ENCODE data around the gene ST3GAL3. TPM values are rescaled to one million over a fixed set of nuclear protein-coding genes. Genes with fewer than 3 reads are reported as not detected.

The ST3GAL3 gene
- total RNA-seq, 1 experiment from 2014 or later, result 20.0 TPM

DNA sequence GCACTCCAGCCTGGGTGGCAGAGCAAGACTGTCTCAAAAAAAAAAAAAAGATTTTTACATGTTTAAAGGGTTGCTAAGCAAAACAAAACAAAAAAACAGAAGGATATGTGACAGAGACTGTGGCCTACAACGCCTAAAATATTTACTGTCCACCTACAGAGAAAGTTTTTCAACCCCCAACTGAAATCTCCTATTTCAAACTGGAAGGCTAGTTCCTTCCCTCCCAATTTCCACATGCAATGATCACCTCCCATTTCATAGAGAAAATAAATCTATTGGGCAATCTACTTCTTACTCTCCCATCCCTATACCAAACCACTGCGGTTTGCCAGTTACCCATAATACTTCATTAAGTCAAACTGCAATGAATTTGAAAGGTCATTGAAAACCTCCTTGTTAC, 74.2 kb downstream of the ST3GAL3 start:
- Mint-ChIP-seq H3K27ac (ENCODE audit: unreplicated experiment) (no peak overlapping the region), H3K4me1 (ENCODE audit: low read depth, unreplicated experiment) (peaks cover 23% of the 10 kb centered on the region), H3K36me3 (ENCODE audit: insufficient read depth, unreplicated experiment) (no peaks in the 10 kb centered on the region), H3K27me3 (ENCODE audit: unreplicated experiment) (no peaks in the 10 kb centered on the region), H3K4me3 (ENCODE audit: low read depth, unreplicated experiment) (no peak overlapping the region), H3K9me3 (ENCODE audit: low read depth, unreplicated experiment) (no peaks in the 10 kb centered on the region)
- no TSS peak for BruUV-seq (replicated peaks)
- CTCF ChIA-PET, result no interaction called here
- intact Hi-C loops (cut with micrococcal nuclease; ENCODE audit: unreplicated experiment), result no loop called here
- no peak for TF ChIP-seq CTCF (IDR thresholded peaks at IDR 0.05; ENCODE audit: unreplicated experiment)
- DNase-seq, result no peak

GRCh38 chr1:43783096-43783670, 75.8 kb downstream of the ST3GAL3 start:
- H3K27ac Mint-ChIP-seq (ENCODE audit: unreplicated experiment), result peak overlapping the region; percentile 50
- no peaks in the 10 kb centered on the region for H3K9me3 Mint-ChIP-seq (ENCODE audit: low read depth, unreplicated experiment)
- no peaks in the 10 kb centered on the region for H3K27me3 Mint-ChIP-seq (ENCODE audit: unreplicated experiment)
- peaks cover 23% of the 10 kb centered on the region for H3K4me1 Mint-ChIP-seq (ENCODE audit: low read depth, unreplicated experiment)
- BruUV-seq (replicated peaks), result no TSS peak
- no peak for TF ChIP-seq CTCF (IDR thresholded peaks at IDR 0.05; ENCODE audit: unreplicated experiment)
- H3K4me3 Mint-ChIP-seq (ENCODE audit: low read depth, unreplicated experiment), result no peak overlapping the region
- no peaks in the 10 kb centered on the region for H3K36me3 Mint-ChIP-seq (ENCODE audit: insufficient read depth, unreplicated experiment)
- intact Hi-C loops (cut with micrococcal nuclease; ENCODE audit: unreplicated experiment), result no loop called here
- DNase-seq, result no peak
- CTCF ChIA-PET, result interaction anchor here (0.5 to 1.5 kb wide), 5 partner anchors 20 to 1759 kb away, joined by 3 to 7 read pairs (median 6); partner anchors contain the start of gene ARTN

- no peak for TF ChIP-seq CTCF (IDR thresholded peaks at IDR 0.05; ENCODE audit: unreplicated experiment)
- CTCF ChIA-PET, result interaction anchor here (0.5 to 1.5 kb wide), 5 partner anchors 20 to 1759 kb away, joined by 3 to 7 read pairs (median 6); partner anchors contain the start of gene ARTN
- peak overlapping the region; percentile 50 for H3K27ac Mint-ChIP-seq (ENCODE audit: unreplicated experiment)
- no peaks in the 10 kb centered on the region for H3K27me3 Mint-ChIP-seq (ENCODE audit: unreplicated experiment)
- no peak overlapping the region for H3K4me3 Mint-ChIP-seq (ENCODE audit: low read depth, unreplicated experiment)
- no peaks in the 10 kb centered on the region for H3K36me3 Mint-ChIP-seq (ENCODE audit: insufficient read depth, unreplicated experiment)
- peaks cover 23% of the 10 kb centered on the region for H3K4me1 Mint-ChIP-seq (ENCODE audit: low read depth, unreplicated experiment)
- no TSS peak for BruUV-seq (replicated peaks)
- intact Hi-C loops (cut with micrococcal nuclease; ENCODE audit: unreplicated experiment), result no loop called here
- no peaks in the 10 kb centered on the region for H3K9me3 Mint-ChIP-seq (ENCODE audit: low read depth, unreplicated experiment)
- peak; percentile 57 for DNase-seq
Measured at GRCh38 chr1:43783671-43784205, 76.4 kb downstream of the ST3GAL3 start.

DNA sequence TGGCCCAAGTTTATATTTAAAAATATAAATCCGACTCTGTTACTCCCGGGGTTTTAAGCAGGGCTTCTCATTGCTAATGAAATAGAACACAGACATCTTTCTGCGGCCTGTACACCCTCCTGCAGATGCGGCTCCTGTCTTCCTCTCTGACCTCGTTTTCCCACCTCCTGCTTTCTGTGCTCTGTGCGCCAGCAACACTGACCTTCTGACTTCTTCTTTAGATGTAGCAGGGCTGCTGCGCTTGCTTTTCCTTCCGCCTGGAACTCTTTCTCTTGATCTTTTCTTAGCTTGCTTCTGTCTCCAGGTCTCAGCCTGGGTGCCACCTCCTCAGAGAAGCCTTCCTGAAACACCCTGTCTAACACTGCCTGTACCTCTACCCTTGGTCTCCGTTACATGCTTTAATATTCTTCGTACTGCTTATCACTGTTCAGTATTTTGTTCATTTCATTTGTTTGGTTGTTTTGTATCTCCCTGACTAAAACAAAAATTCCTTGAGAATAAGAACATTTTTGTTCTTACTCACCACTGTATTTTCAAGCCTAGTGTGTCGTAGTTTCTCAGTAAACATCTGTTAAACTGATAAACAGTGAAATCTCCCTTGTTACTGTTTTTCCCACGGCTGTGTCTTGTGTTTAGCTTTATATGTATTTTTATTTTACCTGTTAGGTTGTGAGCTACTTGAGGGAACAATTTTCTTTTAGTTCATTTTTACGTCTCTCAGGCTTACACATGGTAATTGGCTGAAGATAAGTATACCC, 79.0 kb downstream of the ST3GAL3 start:
- intact Hi-C loops (cut with micrococcal nuclease; ENCODE audit: unreplicated experiment), result no loop called here
- CTCF ChIA-PET, result no interaction called here
- Mint-ChIP-seq H3K4me3 (ENCODE audit: low read depth, unreplicated experiment) (no peak overlapping the region), H3K27ac (ENCODE audit: unreplicated experiment) (no peak overlapping the region), H3K9me3 (ENCODE audit: low read depth, unreplicated experiment) (no peaks in the 10 kb centered on the region), H3K36me3 (ENCODE audit: insufficient read depth, unreplicated experiment) (no peaks in the 10 kb centered on the region), H3K27me3 (ENCODE audit: unreplicated experiment) (no peaks in the 10 kb centered on the region), H3K4me1 (ENCODE audit: low read depth, unreplicated experiment) (peaks cover 23% of the 10 kb centered on the region)
- no TSS peak for BruUV-seq (replicated peaks)
- TF ChIP-seq CTCF (IDR thresholded peaks at IDR 0.05; ENCODE audit: unreplicated experiment), result no peak
- no peak for DNase-seq
